HG02885 (cell line): Measurements from ENCODE around the gene DMAP1.
"Not testable (repeated sequence)": the region's sequence is repeated elsewhere in the genome, so short reads cannot be mapped to it uniquely, and the experiment has no call there.

Experiments
- ATAC-seq: cut with Tn5 transposase; IDR thresholded peaks from one replicate; pipeline ENCODE4 v1.9.1; 2021; ENCODE audit warnings: mild to moderate bottlenecking; ENCODE audit not compliant: unreplicated experiment, poor library complexity

Gene DMAP1, protein sequence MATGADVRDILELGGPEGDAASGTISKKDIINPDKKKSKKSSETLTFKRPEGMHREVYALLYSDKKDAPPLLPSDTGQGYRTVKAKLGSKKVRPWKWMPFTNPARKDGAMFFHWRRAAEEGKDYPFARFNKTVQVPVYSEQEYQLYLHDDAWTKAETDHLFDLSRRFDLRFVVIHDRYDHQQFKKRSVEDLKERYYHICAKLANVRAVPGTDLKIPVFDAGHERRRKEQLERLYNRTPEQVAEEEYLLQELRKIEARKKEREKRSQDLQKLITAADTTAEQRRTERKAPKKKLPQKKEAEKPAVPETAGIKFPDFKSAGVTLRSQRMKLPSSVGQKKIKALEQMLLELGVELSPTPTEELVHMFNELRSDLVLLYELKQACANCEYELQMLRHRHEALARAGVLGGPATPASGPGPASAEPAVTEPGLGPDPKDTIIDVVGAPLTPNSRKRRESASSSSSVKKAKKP

DNA sequence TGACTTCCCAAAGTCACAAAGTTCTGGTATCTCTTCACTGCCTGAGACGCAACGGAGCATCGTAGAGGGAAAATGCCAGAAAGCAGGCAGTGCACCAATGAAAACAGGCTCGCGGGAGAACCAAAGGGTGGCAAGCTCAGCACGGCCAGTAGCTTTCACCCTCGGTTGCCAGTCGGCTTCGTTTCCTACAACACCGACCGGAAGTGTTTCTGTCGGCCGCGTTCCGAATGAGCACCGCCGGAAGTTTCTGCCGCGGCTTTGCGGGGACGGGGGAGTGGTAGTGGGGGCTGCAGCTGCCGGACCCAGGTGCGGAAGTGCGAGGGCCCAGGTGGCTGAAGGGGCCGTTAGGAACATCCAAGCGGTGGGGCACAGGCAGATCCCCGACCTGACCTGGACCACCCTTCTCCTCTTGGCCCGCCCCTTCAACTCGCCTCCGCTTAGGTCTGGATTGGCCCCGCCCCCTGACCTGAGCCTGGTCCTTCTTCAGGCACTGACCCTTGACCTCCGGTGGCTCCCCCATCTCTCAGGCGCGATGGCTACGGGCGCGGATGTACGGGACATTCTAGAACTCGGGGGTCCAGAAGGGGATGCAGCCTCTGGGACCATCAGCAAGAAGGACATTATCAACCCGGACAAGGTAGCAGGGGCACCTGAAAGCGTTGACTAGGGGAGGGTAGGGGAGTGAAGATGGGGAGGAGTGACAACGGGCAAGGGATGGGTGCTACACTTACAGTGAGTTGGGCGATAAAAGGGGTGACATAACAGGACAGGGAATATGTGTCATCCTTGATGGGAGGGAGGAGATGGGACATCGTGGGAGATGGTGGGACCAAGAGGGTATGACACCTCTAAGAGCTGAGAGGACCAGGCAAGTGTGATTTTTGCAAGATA is at the start of gene DMAP1:
TSS of gene DMAP1 (plus strand) at position 250 of the 891 bp plus-strand sequence. CDS start at position 533, 283 bp downstream.
- ATAC-seq, result peak; percentile 70

DNA sequence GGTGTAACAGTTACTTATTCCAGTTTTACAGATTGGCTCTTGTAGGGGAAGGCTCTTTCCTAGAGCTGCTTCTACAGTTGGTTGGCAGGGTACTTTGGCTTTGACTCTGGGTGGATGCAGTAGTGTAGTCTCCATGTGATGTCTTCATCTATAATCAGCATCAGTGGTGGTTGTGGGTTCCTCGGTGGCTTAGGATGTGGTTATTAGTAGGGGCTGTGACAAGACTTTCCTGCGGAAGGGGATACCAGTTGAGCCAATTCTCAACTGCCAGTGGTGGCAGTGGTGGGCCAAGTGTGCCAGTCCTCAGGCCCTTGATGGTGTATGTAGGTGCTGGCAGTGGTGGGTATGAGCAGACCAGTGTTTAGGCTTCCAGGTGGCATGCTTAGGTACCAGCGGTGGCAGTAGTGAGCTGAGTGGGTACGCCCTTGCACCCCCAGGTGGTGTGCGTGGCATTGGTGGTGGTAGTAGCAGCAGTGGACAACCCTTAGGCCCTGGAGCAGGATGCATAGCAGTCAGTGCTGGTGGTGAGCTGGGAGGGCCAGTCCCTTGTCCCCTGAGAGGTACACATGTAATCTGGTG is 44.7 kb upstream of the DMAP1 start:
- no peak for ATAC-seq

DNA sequence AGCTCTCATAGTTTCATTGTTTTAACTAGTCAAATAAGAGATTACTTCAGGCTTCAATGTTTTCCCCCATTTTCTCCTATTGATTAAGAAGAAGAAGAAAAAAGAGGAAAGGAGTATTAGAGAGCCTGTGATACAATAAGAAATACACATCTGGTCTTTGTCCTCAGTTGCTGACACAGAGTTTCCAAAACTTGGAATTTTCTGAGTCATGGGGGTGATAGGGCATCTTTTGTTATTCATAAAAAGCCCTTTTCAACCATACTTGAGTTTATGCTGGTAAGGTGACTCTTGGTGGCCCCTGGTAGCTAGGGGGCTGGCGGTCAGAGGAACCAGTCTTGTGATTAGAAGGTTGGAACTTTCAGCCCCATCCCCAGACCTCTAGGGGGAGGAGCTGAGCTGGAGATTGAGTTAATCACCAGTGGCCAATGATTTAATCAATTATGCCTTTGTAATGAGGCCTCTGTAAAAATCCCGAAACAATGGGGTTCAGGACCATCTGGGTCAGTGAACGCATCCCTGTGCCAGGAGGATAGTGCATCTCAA is 42.9 kb upstream of the DMAP1 start:
- no peak for ATAC-seq

DNA sequence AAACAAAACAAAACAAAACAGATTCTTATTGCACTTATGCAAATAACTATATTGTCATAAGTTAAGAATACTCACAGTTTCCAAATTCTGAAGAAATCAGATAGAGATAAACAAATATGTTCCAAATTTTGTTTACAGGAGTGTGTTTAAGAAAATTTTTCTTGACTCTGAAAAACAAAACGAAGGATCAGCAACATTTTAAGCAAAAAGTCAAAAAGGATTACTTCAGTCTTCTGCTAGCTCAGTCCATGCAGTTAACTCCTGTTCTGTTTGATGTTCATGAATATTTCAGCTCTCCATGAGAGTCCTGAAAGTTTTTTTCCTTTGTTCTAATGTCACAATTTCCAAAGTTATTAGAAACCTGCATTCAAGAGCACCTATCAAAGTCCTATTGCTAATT is 38.6 kb upstream of the DMAP1 start:
- ATAC-seq, result no peak

DNA sequence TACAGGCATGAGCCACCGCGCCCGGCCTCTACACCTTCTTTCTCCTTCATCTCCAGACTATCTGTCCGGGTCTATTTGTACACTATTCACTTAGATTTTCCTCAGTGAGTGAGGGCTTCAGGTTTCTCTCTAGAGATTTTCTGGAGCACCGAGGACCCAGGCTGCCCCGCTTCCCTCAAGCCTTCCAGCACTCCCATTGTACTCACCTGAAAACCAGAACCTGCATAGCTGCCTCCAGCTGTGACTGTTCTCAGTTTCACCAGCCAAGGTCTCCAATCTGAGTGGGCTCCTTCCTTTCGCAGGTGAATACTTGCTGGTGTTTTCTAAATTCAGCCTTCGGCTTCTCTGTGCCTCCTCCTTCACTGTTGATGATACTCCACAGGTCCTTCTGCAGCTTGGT is 12.9 kb upstream of the DMAP1 start:
- no peak for ATAC-seq

DNA sequence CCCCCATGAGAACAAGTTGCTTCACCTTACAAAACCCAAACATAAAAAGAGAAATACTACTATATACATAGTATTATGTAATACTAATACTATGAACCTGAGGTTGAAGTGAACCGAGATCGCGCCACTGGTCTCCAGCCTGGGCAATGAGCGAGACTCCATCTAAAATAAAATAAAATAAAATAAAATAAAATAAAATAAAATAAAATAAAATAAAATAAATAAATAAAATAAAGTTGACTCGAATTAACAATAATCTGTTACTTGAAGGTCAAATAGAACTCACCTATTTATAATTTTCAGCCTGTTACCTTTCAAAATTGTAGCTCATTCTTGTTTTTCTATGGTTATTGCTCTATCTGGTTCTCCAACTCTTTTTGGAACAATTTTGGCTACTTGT is 6.7 kb upstream of the DMAP1 start:
- not testable (repeated sequence) for ATAC-seq

DNA sequence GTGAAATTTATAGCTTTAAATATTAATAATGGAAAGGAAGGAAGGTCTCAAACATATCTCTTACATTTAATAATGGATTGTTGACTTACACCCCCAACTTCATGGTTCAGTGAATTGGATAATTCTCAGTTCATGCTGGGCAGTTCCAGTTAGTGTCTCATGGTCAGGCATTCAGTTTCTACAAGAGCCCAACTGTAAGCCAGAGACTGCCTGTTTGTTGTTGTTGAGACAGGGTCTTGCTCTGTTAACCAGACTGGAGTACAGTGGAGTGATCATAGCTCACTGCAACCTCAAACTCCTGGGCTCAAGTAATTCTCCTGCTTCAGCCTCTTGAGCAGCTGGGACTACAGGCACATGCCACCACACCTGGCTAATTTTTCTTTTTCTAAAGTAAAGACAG is 5.0 kb upstream of the DMAP1 start:
- no peak for ATAC-seq

DNA sequence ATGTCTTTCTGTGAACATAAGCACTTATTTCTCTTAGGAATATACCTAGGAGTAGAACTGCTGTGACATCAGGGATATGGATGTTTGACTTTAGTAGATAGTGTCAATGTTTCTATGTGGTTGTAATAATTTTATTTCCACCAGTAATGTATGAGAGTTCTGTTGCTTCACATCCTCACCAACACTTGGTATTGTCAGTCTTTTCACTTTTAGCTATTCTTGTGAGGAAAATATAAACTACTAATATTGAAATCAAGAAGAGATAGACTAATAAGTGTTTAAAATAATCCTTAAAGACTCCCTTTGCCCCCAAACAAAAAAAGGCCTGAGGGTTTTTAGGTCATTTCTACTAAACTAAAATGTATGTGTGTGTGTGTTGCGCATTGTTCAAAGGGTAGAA is 2.7 kb upstream of the DMAP1 start:
- no peak for ATAC-seq

DNA sequence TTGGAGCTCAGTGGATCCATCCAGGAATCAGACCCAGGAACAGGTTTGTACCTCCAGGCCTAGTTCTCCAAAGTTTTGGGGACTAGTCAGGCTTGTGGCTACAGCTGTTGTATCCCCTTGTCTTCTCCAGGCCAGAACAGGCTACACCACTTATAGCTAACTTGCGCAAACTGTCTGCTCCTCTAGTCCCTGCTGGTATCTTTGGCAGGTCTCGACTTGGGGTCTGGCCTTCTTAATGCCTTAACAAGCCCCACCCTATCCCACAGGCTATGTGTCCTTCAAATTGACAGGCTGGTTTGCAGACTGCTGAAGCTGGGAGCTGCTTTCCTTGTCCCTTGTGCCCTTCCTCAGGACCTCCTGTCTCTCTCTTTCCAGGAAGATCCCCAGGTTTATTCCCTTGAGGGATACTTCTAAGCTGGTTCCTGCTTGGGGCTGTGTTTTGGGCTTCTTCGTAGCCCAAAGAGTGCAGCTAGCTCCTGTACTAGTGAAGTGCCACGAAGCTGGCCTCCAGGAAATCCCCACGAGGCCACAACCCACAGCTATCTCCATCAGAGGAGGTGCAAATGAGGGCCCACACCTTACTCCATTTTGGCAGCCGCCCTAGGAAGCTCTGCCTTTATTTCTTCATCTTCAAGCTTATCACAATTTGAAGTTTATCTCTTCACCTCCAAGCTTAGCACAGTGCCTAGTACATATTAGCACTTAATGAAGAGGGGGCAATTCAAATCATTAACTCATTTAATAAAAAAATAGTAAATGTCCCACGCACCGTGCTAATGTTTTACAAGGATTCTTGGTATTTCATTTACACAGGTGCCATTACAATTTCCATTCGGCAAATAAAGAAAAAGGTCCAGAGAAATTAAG is 683 bp upstream of the DMAP1 start:
- ATAC-seq, result no peak

DNA sequence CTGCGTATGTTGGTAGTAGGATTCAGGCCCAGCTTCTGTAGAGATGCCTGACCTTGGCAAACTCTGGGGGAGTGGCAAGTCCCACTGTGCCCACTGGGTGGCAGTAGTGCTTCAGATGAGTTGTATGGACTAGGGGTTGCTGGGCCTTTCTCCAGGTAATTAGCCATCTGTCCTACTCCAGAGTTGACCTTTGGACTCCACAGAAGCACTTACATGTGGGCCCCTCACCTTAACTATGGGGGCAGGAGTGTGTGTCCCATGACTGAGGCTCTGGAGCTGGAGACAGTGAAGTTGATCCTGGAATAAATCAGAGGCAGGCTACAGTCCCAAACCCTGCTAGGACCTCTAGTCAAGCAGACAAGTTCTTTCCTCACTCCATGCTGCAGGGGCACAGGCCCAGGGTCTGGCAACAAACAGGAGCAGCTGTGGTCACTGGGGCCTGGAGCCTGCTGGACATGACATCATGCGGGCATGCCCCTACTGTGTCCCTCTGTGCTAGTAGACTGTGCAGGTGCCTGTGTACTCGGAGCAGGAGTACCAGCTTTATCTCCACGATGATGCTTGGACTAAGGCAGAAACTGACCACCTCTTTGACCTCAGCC is 4.6 kb downstream of the DMAP1 start:
- no peak for ATAC-seq

DNA sequence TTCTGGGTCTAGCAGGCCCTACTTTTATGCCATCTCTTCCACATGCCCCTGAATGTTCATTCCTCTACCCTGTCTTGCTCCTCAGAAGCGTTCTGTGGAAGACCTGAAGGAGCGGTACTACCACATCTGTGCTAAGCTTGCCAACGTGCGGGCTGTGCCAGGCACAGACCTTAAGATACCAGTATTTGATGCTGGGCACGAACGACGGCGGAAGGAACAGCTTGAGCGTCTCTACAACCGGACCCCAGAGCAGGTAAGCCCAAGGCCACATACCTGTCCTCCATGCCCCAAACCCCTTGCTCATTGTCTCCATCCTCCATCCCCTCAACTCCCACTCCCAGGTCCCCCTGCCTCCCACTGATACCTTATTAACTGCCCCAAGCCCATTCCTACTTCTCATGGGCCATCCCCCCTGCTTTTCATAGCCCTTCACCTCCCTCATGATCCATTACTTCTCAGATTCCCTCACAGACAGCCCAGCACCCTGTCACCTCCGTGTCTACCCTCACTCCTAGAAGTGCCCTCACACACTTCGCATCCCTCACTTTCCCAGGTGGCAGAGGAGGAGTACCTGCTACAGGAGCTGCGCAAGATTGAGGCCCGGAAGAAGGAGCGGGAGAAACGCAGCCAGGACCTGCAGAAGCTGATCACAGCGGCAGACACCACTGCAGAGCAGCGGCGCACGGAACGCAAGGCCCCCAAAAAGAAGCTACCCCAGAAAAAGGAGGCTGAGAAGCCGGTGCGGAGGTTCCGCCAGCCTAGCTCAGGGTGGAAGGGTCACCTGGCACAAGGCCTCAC is 5.4 kb downstream of the DMAP1 start:
- ATAC-seq, result no peak

DNA sequence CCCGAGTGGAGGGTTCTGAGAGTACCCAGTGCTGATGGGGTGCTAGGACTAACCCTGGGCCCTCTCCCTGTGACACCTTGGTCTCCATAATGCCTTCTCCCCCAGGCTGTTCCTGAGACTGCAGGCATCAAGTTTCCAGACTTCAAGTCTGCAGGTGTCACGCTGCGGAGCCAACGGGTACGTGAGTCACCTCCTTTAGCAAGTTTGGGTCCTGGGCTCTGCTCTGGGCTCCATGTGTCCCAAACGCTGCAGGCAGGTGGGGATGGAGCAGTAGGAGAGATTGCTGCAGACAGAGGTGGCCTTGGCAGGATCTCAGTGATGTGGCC is 6.0 kb downstream of the DMAP1 start:
- no peak for ATAC-seq

DNA sequence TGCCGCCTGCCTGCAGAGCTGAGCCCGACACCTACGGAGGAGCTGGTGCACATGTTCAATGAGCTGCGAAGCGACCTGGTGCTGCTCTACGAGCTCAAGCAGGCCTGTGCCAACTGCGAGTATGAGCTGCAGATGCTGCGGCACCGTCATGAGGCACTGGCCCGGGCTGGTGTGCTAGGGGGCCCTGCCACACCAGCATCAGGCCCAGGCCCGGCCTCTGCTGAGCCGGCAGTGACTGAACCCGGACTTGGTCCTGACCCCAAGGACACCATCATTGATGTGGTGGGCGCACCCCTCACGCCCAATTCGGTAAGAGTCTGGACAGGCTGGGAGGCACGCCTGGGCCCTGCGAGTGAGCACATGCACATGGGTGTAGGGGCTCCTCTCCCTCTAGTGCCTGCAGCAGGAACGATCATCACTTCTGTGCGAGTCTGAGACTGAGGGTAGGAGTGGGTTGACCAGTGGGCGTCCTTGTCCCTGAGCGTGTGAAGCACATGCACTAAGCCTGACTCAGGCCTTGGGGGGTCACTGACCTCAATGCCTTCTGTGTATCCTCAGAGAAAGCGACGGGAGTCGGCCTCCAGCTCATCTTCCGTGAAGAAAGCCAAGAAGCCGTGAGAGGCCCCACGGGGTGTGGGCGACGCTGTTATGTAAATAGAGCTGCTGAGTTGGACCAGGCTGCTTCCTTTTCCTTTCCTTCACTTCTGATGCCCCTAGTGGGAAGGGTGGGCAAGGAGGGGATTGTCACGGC is 6.9 kb downstream of the DMAP1 start:
- peak; percentile 32 for ATAC-seq

DNA sequence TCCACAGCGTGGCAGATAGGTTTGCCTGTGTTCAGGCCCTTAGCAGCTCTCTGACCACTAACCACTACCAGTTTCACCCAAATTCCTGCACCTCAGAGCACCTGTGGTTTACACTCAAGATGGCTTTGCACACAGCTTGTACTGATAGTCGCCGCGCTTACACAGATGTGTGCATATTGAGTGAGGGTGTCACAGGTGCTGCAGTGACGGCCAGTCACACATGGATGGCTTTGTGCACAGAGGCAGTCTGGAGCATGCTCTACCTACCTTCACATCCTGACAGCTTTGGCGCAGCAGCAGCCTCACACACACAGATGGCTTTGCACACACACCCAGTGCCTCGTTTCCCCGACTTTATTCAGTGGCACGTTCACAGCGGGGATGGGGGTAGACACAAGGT is 7.5 kb downstream of the DMAP1 start:
- peak; percentile 69 for ATAC-seq

DNA sequence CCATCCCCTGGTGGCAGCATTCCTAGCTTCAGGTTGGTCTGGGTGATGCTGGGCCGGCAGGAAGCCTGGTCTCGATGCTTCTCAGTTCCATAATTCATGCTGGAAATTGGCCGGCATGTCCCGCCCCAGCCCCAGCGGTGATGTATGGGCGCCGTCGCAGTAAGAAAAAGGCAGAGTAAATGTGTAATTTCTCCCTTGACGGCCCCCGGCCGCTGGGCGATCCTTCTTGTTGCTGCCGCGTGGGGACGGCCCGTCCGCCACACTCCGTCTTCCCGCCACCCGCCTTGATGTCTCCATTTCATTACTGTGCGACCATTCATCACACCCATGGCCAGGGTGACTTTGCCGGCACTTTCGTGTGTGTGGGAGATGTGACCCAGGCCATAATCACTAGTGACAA is 8.5 kb downstream of the DMAP1 start:
- ATAC-seq, result no peak

DNA sequence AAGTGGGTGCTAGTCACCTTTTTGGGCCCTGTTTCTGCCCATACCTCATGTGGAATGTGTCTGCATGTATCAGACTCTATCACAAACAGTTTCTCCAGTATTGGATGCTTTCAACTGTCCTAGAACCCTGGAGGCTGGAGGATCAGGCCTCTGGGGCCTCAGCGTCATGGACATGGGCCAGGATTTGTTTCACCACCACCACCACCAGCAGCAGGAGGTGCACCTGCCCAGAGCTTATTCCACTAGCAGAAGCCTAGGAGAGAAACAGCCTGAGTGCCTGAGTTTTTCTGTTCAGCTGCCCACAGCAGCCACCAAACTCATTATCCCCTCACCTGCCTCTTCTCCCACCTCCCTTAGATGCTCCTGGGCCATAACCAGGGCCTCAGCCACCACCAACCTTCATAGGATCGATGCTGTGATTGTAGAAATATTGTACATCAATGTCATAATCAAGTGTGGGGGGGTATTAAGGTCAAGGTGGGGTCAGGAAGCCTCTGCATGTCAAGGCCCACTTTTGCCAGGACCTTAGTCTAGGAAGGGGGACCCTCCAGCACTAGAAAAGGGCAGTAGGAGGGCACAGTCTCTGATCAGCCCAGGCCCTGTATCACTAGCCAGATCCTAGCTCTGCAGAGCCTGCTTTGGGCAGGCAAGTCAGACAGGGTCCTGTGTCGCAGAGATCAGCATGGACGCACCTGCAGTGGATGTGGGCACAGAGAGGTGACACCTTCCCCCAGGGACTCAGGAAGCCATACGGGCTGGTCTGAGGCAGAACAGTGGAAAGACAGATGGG is 9.3 kb downstream of the DMAP1 start:
- ATAC-seq, result no peak

DNA sequence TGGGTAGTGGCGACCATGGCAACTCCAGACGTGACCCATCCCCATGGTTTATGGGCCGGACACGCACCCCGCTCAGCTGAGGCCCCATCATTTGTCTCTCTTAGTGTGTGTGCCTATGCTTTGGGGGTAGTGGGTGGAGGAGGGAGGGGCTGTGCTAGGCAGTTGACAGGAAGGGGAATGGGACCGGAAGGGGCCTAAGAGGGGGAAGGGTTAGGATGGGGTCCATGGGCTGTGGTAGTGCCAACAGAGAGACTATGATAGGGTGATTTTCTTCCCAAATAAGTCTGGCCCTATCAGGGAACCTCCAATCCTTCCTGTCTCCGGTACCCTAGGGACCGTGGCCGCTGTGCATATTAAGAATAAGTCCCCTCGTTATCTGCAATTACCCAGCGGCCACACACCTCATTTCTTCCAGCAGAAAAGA is 9.9 kb downstream of the DMAP1 start:
- no peak for ATAC-seq
